ENCODE measurements around the gene ZFP90.

Gene ZFP90

GRCh38 chr16:68577352-68577853 is 38.3 kb downstream of the ZFP90 start:
- H3K4me1 ChIP-seq (ENCODE audit: control insufficient read depth, insufficient read depth, low read length): no peaks in the 10 kb centered on the region
- POLR2A ChIA-PET: no interaction called here
- no peaks in the 10 kb centered on the region for H3K36me3 ChIP-seq (ENCODE audit: control insufficient read depth in 2 of 2, insufficient read depth in 1 of 2, low read length in 2 of 2)
- H3K4me3 ChIP-seq (ENCODE audit: low read depth, low read length): no peak overlapping the region
- no peaks in the 10 kb centered on the region for H3K9me3 ChIP-seq (ENCODE audit: control insufficient read depth, insufficient read depth, low read depth, low read length)
- TF ChIP-seq ZSCAN16 (tag by site-specific recombination; IDR thresholded peaks at IDR 0.05) (peak; percentile 38; the same call in 1 of the 2 replicates), SETDB1 (IDR thresholded peaks at IDR 0.05; ENCODE audit: insufficient read length, low read length) (peak; percentile 58), SCRT2 (tag by site-specific recombination; IDR thresholded peaks at IDR 0.05) (no peak)
- H3K27ac ChIP-seq (ENCODE audit: extremely low read depth, low read depth, low read length): no peak overlapping the region
- CTCF ChIA-PET: no interaction called here

GRCh38 chr16:68590201-68590994 is 51.3 kb downstream of the ZFP90 start:
- H3K9me3 ChIP-seq (ENCODE audit: control insufficient read depth, insufficient read depth, low read depth, low read length): no peaks in the 10 kb centered on the region
- CTCF ChIA-PET: interaction anchor here (0.5 to 3.1 kb wide), 60 partner anchors 8 to 695 kb away, joined by 3 to 21 read pairs (median 4); partner anchors contain the start of genes HAS3 and TANGO6
- H3K36me3 ChIP-seq (ENCODE audit: control insufficient read depth in 2 of 2, insufficient read depth in 1 of 2, low read length in 2 of 2): no peaks in the 10 kb centered on the region
- H3K4me3 ChIP-seq (ENCODE audit: low read depth, low read length): no peak overlapping the region
- H3K4me1 ChIP-seq (ENCODE audit: control insufficient read depth, insufficient read depth, low read length): no peaks in the 10 kb centered on the region
- POLR2A ChIA-PET: interaction anchor here (0.6 to 1.1 kb wide), 2 partner anchors 15 to 253 kb away, joined by 3 to 4 read pairs; partner anchors contain the start of gene TANGO6
- no peak overlapping the region for H3K27ac ChIP-seq (ENCODE audit: extremely low read depth, low read depth, low read length)
- TF ChIP-seq ZNF654 (tag by site-specific recombination; IDR thresholded peaks at IDR 0.05; ENCODE audit: low read depth): peak; percentile 57
- no peak for TF ChIP-seq BCL11B (tag by site-specific recombination; IDR thresholded peaks at IDR 0.05; ENCODE audit: low read depth)
- TF ChIP-seq ZNF660 (tag by site-specific recombination; IDR thresholded peaks at IDR 0.05): 0 out of 2 replicates have a peak, but pooled peaks have one; percentile 45
- TF ChIP-seq ZIC2 (tag by site-specific recombination; IDR thresholded peaks at IDR 0.05): peak; percentile 58
- no peak for TF ChIP-seq ZNF792 (tag by site-specific recombination; IDR thresholded peaks at IDR 0.05)
- TF ChIP-seq GLI4 (tag by site-specific recombination; IDR thresholded peaks at IDR 0.05): no peak
- 0 out of 2 replicates have a peak, but pooled peaks have one; percentile 7 for TF ChIP-seq ZBTB48 (tag by site-specific recombination; IDR thresholded peaks at IDR 0.05)
- TF ChIP-seq ZNF664 (tag by site-specific recombination; IDR thresholded peaks at IDR 0.05): no peak
- no peak for TF ChIP-seq ZNF280D (tag by site-specific recombination; IDR thresholded peaks at IDR 0.05)
- no peak for TF ChIP-seq ZBTB6 (tag by site-specific recombination; IDR thresholded peaks at IDR 0.05)
- TF ChIP-seq ZNF37A (tag by site-specific recombination; IDR thresholded peaks at IDR 0.05): no peak
- TF ChIP-seq ZNF394 (tag by site-specific recombination; IDR thresholded peaks at IDR 0.05; ENCODE audit: borderline replicate concordance): no peak
- TF ChIP-seq TRIM28 (IDR thresholded peaks at IDR 0.05; ENCODE audit: borderline replicate concordance, low read length): no peak
- TF ChIP-seq SP2 (tag by site-specific recombination; IDR thresholded peaks at IDR 0.05): no peak
- TF ChIP-seq ZNF239 (tag by site-specific recombination; IDR thresholded peaks at IDR 0.05): no peak
- no peak for TF ChIP-seq ZNF16 (tag by site-specific recombination; IDR thresholded peaks at IDR 0.05; ENCODE audit: low read depth)
- 0 out of 2 replicates have a peak, but pooled peaks have one; percentile 22 for TF ChIP-seq ZNF449 (tag by site-specific recombination; IDR thresholded peaks at IDR 0.05)
- no peak for TF ChIP-seq HOXC10 (CRISPR knock-in tag; IDR thresholded peaks at IDR 0.05)
- TF ChIP-seq ZNF335 (tag by site-specific recombination; conservative IDR thresholded peaks at IDR 0.05): peak; percentile 82
- no peak for TF ChIP-seq ZNF645 (tag by site-specific recombination; IDR thresholded peaks at IDR 0.05)
- TF ChIP-seq GFI1B (tag by site-specific recombination; IDR thresholded peaks at IDR 0.05): no peak
- TF ChIP-seq ZBTB26 (tag by site-specific recombination; optimal IDR thresholded peaks at IDR 0.05): peak; percentile 26
- TF ChIP-seq ZNF366 (tag by site-specific recombination; conservative IDR thresholded peaks at IDR 0.05): peak; percentile 57

All from HEK293 (cell line).